GM12878 (cell line): ENCODE results near the gene FRRS1L.

Experiments used
- KAT2A ChIP-seq: conservative IDR thresholded peaks from 2 replicates; pipeline ENCODE4 v1.6.1; 2011; ENCODE audit warnings: low read depth, low read length; ENCODE audit not compliant: control insufficient read depth
- POU2F2 ChIP-seq: IDR thresholded peaks from 3 replicates; pipeline ENCODE4 v1.6.1; 2011; ENCODE audit warnings: low read depth, mild to moderate bottlenecking, low read length, borderline replicate concordance
- TF ChIP-seq, protein P1 (sequence below): fragments of 450-650 bp; formaldehyde crosslinking; IDR thresholded peaks from 2 replicates; pipeline ENCODE4 v1.4.0; 2020; ENCODE audit warnings: mild to moderate bottlenecking, moderate library complexity
- TF ChIP-seq, protein P2 (sequence below), 3 experiments: IDR thresholded peaks in 2 of 3; conservative IDR thresholded peaks in 1 of 3; 2 replicates each; pipeline ENCODE4 v1.5.1; 2011; ENCODE audit warnings: low read depth in 3 of 3, low read length in 3 of 3, mild to moderate bottlenecking in 3 of 3, control low read depth in 2 of 3, moderate library complexity in 2 of 3, inconsistent platforms in 1 of 3, mixed read lengths in 1 of 3; ENCODE audit not compliant: control insufficient read depth in 2 of 3, insufficient read depth in 1 of 3; ENCODE audit errors: extremely low read depth in 1 of 3

DNA sequence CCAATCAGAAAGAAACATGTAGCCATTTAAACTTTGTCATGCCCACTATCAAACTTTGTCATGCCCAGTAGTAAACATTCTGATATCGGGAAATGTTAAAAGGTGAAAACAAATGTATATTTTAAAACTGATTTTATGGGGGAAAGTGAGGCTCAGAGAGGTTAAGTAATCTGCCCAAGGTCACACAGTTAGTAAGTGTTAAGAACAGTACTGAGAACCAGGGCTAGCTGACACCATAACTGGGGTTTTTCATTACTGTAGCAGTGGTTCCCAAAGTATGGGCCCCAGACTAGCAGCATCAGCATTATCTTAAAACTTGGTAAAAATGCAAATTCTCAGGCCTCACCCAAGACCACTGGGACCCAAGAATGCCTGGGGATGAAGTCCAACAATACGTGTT lies 9.9 kb upstream of the FRRS1L start:
- no peak for TF ChIP-seq POU2F2
- TF ChIP-seq, protein P1, sequence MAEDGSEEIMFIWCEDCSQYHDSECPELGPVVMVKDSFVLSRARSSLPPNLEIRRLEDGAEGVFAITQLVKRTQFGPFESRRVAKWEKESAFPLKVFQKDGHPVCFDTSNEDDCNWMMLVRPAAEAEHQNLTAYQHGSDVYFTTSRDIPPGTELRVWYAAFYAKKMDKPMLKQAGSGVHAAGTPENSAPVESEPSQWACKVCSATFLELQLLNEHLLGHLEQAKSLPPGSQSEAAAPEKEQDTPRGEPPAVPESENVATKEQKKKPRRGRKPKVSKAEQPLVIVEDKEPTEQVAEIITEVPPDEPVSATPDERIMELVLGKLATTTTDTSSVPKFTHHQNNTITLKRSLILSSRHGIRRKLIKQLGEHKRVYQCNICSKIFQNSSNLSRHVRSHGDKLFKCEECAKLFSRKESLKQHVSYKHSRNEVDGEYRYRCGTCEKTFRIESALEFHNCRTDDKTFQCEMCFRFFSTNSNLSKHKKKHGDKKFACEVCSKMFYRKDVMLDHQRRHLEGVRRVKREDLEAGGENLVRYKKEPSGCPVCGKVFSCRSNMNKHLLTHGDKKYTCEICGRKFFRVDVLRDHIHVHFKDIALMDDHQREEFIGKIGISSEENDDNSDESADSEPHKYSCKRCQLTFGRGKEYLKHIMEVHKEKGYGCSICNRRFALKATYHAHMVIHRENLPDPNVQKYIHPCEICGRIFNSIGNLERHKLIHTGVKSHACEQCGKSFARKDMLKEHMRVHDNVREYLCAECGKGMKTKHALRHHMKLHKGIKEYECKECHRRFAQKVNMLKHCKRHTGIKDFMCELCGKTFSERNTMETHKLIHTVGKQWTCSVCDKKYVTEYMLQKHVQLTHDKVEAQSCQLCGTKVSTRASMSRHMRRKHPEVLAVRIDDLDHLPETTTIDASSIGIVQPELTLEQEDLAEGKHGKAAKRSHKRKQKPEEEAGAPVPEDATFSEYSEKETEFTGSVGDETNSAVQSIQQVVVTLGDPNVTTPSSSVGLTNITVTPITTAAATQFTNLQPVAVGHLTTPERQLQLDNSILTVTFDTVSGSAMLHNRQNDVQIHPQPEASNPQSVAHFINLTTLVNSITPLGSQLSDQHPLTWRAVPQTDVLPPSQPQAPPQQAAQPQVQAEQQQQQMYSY = no peak
- TF ChIP-seq, protein P2, sequence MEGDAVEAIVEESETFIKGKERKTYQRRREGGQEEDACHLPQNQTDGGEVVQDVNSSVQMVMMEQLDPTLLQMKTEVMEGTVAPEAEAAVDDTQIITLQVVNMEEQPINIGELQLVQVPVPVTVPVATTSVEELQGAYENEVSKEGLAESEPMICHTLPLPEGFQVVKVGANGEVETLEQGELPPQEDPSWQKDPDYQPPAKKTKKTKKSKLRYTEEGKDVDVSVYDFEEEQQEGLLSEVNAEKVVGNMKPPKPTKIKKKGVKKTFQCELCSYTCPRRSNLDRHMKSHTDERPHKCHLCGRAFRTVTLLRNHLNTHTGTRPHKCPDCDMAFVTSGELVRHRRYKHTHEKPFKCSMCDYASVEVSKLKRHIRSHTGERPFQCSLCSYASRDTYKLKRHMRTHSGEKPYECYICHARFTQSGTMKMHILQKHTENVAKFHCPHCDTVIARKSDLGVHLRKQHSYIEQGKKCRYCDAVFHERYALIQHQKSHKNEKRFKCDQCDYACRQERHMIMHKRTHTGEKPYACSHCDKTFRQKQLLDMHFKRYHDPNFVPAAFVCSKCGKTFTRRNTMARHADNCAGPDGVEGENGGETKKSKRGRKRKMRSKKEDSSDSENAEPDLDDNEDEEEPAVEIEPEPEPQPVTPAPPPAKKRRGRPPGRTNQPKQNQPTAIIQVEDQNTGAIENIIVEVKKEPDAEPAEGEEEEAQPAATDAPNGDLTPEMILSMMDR (IDR thresholded peaks at IDR 0.05 in 2 of 3, conservative IDR thresholded peaks at IDR 0.05 in 1 of 3; ENCODE audit: control insufficient read depth in 2 of 3, extremely low read depth in 1 of 3, insufficient read depth in 1 of 3, low read depth in 3 of 3, low read length in 3 of 3) = no peak
- TF ChIP-seq KAT2A = no peak
